Putamen (tissue), 1 donor: ENCODE measurements around the gene SETD4.
"Not testable (repeated sequence)": the region's sequence is repeated elsewhere in the genome, so short reads cannot be mapped to it uniquely, and the experiment has no call there.

Experiments
- DNase-seq: peaks from one replicate; pipeline ENCODE4 v3.0.0-alpha.2; 2016; ENCODE audit warnings: low spot score

SETD4 gene

DNA sequence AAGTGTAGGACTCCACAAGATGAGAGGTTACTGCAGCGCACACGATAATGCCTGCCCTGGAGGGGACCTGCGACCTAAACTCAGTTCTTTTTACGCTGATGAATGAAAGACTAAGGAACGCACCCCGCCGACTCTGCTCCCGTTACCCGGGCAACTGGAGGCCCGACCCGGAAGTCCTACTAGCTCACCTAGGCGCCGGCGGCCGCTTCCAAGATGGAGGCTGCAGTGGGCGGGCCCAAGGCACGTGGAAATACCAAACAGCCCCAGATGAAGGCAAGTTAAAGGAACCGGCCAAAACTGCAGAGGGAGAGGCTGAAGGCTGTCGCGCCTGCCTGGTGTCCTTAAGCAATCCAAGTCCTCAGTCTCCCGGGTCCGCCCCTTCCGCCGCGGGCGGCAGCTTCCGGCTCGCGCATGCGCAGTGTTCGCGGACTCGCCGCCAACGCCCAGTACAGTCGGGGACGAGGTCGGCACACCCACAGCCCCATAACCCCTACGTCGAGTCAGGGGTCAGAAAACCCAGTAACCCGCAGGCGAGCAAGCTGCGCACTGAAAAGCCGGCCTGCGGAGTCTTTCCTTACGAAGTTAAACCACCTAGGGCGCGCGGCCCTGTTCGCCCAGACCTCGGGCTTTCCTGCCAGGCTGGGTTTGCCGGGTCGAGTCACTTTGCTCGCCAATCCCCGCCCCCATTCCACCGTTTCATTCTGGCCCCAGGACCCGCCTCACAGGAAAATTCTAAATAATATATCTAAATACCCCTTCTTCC is at the start of gene SETD4:
SETD4 (minus strand) TSS at position 368 of the 763 bp plus-strand sequence. CDS start 1,638 bp downstream, outside the sequence.
- peak; percentile 91 for DNase-seq

DNA sequence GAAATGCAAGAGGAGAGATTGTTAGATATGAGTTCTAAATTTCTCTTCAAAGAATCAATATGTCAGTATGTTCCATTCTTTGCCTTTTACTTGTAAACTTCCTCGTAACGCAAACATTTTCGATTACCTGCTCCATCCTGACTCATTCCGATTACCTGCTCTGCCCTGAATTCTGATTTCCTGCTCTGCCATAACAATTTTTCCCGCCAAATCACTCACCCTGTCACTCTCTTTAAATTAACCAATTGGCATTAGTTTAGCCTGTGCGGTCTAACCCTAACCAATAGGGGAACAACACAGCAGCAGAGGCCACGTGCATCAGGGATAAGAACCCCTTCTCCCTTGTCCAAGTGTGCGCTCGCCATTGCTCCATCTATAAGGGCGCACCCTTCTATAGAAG is 49.5 kb upstream of the SETD4 start:
- no peak for DNase-seq

- DNase-seq: no peak
Measured at GRCh38 chr21:36105327-36105842, 45.1 kb upstream of the SETD4 start.

DNA sequence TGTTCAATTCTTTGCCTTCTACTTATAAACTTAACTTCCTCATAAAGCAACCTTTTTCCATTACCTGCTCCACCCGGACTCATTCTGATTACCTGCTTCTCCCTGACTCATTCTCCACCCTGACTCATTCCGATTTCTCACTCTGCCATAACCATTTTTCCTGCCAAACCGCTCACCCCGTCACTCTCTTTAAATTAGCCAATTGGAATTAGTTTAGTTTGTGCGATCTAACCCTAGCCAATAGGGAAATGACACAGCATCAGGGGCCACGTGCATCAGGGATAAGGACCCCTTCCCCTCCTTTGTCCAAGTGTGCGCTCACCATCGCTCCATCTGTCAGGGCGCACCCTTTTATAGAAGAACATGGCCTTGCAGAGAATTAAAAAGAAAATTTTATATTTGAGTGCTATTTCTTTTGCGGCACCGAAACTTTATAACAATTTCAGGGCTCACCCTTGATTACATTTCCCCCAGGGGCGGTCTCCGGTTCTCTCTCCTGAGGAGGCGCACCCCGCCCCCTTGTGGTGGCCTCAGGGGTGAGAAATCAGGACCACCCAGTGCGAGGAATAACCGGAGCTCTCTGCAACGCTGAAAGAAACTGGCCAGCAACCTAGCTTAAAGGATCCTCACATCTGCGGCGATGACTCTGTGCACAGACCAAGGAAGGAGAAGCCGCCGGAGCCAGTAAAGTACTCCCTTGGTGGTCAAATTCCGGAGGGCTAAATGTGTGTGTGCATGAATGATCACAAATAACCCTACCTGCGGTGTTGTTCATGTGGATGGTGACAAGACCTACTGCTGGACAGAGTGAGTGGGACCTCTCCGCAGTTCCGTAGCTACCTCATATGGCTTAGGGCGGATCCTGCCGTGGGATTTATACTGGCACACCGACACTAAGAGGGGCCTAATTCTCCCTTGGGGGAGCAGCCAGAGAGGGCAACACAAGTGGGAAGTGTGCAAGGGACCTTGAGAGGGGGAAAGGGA is 44.3 kb upstream of the SETD4 start:
- DNase-seq: peak; percentile 81

DNA sequence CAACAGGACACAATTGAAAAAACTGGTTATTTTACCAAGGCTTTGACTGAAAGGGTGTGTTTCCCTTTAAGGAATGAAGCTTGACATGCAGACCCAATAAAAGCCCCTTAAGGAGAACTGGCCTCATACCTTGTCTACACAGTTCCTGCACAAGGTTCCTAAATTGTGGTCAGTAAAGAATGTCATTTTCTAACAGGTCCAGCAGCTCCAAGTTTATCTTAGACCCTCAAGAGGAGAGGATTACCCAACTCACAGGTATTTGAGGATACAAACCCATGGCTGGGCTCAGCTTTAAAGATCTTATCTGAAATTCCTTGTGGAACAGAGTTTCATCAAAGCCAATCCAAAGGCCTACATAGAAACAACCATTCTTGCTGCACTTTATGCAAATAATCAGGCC is 43.1 kb upstream of the SETD4 start:
- no peak for DNase-seq

- no peak for DNase-seq
Measured at GRCh38 chr21:36100971-36101641, 40.8 kb upstream of the SETD4 start.

GRCh38 chr21:36099695-36100211 is 39.4 kb upstream of the SETD4 start:
- not testable (repeated sequence) for DNase-seq

DNA sequence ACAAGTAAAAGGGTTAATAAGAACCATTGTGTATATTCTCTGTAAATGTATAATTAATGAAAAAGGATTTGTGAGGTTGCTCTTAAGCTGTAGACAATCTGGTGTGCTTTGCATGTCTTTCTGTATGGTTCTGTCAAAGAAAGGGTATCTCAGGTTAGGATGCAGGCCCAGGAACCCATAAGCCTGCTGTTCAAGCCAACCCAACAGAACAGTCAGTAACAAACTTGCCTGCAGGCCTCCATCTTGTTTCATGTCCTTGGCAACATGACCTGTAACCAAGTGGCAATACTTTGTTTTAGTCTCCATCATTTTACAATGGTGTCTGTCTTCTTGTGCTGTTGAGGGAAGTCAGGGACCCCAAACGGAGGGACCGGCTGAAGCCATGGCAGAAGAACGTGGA is 38.7 kb upstream of the SETD4 start:
- no peak for DNase-seq

DNA sequence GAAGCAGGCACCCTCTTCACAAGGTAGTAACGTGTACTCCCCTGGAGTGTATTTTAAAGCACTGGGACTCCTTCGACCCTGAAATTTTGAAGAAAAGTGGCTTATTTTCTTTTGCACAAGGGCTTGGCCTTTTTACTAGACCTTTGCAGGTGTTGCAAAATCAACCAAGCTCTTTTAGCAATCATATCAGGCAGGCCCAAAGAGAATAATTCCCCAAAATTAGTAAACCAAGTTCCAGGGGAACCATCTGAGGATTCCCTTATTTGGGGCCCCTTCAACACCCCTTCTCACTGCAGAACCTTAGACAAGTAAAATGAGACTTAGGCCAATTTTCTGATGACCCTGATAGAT is 37.8 kb upstream of the SETD4 start:
- no peak for DNase-seq

- DNase-seq: no peak
Measured at GRCh38 chr21:36097427-36098181, 37.3 kb upstream of the SETD4 start.

- DNase-seq: no peak
Measured at GRCh38 chr21:36096398-36097290, 36.3 kb upstream of the SETD4 start.

DNA sequence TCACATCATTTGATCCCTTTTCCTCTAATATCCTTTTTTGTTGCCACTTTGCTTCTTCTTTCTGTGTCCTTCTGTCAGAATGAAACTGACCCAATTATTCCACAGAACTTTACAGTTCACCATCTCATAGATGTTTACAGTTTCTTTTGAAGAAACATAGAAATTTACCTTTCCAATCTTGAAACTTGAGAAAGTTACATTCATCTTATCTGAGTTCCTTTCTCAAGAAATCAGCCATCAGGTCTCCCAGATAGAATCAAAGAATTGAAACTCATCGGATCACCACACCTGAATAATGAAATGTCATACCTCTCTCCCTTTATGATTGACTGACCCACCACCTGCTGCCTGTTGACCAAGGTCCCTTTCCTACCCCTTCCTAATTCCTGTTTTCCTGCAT is 33.2 kb upstream of the SETD4 start:
- no peak for DNase-seq

DNA sequence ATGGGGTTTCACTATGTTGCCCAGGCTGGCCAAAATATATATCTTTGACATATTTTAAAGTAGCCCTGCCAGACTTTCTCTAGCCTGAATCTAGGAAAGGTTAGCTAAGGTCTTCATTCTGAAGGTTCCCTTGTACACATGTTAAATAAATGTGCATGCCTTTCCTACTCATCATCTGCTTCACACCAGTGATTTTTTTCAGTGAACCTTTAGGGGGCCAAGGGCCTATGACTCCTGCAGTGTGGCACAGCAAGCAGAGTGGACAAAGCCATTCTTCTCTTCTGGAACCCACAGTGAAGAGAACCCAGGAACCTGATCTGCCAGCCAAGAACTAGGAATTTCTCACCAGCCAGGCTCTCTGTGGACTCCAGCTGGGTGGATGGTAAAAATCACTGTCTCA is 32.4 kb upstream of the SETD4 start:
- DNase-seq: no peak

- DNase-seq: no peak
Measured at GRCh38 chr21:36089946-36090345, 29.6 kb upstream of the SETD4 start.

GRCh38 chr21:36087362-36088138 is 27.2 kb upstream of the SETD4 start:
- peak; percentile 98 for DNase-seq

DNA sequence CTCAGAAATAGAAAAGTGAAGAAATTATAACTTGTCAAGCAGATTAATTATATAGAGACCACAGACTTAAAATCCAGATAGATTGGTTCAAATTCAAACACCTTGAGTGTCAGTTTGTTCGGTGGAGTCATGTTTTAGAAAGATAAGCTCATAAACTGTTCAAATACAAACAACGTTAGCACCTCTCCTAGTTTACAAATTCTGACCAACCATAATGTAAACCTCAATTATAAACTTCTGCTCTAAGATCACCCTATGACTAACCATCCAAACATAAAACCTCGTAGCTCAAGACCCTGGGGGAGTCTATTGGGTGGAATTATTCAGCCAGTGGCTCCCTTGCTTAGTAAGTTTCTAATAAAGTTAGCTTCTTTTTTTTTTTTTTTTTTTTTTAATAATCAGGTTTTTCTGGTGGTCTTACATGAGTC is 21.9 kb upstream of the SETD4 start:
- no peak for DNase-seq

GRCh38 chr21:36080386-36080785 is 20.1 kb upstream of the SETD4 start:
- DNase-seq: peak; percentile 80

DNA sequence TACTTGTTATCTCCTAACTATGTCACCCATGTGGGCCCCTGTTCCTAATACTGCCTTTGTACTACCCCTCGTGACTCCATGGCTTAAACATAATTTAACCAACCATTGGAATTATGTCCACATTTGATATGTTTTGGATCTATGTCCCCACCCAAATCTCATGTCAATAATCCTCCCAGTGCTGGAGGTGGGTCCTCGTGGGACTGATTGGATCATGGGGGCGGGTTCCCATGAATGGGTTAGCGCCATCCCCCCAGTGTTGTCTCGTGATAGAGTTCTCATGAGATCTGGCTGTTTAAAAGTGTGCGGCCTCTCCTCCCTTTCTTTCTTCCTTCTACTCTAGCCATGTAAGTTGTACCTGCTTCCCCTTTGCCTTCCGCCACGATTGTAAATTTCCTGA is 19.3 kb upstream of the SETD4 start:
- no peak for DNase-seq

- no peak for DNase-seq
Measured at GRCh38 chr21:36079010-36079649, 18.8 kb upstream of the SETD4 start.
